ENCODE results near the gene FMNL2.

The FMNL2 gene

DNA sequence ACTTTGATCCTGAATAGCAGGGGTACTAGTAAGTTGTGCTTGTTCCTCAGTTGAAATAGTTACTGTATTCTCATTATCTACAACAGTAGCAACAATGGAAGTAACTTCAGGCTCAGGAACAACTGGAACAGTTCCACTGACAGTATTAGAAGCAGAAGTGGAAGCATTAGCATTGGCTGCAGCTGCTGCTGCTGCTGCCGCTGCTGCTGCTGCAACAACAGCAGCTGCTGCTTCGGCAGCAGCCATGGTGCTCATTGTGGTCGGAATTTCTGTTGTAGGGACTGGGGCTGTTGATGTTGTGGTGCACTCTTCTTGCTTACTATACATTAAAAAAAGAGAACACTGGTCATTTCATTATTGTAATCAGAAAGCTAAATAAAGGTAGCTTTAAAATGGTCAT lies 341.5 kb downstream of the FMNL2 start:
- DNase-seq, result no peak

DNA sequence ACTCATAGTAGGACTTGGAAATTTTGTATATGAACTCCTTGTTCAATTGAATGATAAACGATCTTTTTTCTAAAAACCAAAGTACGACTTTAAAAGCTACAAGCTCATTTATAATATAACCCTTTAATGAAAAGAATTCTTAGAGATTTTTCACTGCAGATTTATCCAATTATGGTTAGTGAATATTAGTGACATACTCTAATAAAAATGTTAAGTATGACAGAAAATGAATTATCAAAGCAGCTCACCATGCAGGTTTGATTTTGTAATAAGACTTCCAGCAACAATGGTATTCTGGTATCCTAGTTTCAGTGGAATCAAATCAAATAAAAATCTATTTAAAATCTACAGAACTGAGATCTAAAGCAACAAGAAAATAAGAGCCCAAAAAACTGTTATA lies 343.8 kb downstream of the FMNL2 start:
- no peak for DNase-seq

DNA sequence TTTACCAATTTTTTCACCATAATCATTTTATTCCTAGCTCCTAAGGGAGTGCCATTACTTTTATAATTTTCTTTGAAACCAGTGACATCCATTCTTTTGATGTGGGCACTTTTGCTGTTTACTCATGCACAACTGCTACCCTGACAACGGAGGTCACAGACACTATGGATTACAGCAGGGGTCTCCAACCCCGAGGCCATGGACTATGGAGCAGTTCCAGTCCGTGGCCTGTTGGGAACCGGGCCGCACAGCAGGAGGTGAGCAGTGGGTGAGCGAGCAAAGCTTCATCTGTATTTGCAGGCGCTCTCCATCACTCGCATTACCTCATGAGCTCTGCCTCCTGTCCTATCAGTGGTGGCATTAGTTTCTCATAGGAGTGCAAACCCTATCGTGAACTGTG lies 347.7 kb downstream of the FMNL2 start:
- no peak for DNase-seq

DNA sequence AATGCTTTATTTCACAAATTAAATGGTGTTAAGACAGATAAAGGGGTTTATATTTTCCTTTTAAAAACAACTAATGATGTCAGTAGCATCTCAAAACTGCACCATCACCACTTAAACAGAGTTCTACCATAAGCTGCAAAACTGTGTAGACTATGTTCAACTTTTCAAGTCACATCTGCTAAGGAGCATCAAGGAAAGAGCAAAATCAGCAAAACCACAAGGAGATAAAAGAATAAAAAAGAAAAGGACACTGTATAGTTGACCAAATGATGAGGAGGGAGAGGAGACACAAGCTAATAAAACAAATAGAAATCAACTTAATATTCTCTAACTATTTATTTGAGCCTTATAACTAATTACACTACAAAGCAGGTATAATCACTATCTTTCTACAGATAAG lies 348.4 kb downstream of the FMNL2 start:
- no peak for DNase-seq

DNA sequence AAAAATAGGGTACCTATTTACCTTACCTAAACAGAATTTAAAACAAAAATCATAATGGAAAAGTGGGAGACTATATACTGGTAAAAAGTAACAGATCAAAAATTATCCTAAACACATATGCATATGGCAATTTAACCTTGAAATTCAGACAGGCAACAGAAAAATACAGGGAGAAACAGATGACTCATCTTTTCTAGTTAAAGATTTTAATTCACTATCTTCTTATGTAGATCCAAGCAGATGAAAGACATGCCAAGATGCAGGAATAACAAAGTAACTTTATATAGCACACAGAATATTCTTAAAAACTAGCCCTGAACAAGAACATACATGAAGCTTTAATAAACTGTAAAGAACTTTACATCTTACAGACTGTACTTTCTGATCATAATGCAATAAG lies 351.3 kb downstream of the FMNL2 start:
- no peak for DNase-seq

DNA sequence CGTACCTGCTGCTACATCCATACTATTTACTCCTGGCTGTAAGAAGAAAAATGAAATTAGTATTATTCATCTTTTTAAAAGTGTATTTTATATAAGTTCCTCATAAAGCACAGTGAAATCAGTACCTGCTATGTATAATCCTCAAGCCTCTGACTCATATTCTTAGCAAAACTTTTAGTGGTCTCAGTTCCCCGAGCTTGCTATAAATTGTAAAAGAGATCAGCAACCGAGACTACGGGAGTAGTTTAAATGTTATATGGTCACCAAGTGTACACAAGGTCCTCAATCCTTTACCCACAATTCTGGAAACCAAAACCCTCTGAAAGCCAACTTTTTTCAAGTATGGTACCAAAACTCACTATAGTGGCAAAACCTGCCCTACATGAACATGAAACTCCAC lies 358.1 kb downstream of the FMNL2 start:
- DNase-seq, result no peak

DNA sequence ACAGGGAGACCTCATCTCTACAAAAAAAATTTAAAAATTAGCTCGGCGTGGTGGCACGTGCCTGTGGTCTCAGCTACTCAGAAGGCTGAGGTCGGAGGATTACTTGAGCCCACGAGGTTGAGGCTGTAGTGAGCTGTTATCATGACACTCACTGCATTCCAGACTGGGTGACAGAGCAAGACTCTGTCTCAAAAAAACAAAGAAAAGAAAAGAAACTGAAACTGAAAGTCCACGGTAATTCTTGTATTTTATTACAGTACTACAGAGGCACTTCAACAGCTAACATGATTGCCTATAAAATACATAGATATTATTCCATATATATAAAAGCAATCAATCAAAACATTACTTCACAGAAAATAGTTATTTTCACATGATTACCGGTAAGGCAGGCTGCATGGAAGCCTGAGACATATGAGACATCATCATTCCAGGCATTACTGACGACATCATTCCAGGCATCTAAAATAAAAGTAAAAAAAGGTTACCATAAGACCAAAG lies 359.2 kb downstream of the FMNL2 start:
- no peak for DNase-seq

DNA sequence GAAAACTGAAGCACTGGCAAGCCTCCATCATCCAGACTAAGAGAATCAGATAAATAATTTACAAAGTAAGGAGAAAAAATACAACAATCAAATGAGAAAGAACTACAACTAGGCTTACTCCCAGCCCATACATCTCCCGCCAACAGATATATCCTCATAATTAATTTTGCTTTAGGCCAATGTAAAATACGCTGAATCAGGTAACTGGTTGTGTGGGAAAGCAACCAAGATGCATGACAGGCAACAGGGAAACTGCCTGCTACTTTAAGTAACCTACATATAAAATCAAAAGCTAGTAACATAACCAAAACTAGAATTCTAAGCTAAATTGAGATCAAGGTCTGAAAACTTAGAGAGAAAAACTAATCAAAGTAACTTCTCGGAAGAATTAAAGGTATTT lies 360.8 kb downstream of the FMNL2 start:
- no peak for DNase-seq

DNA sequence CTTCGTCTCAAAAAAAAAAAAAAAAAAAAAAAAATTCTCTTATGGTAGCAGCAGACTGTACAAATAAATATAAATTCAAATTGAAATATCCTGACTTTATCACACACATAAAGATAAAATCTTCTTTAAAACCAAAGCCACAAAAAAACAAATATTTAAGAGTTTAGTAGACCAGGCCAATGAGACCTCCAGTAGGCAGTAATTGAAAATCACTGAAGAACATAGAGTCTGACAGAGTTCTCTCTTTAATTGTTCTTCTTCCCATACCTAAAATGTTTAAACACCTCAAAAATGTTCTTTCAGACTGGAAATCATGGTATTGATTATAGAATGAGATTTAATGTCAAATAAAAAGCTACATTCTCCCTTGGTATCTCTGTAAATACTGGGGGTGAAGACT lies 361.5 kb downstream of the FMNL2 start:
- DNase-seq, result no peak
